H1 (cell line): ENCODE data around the gene STBD1. TPM values are rescaled to one million over a fixed set of nuclear protein-coding genes. Genes with fewer than 3 reads are reported as not detected.

Experiments
- CTCF ChIA-PET: fragments of 300-600 bp; sonication (Branson Sonifier 250); formaldehyde crosslinking; loops from one replicate; lab custom pipeline; 2021; ENCODE audit not compliant: partially characterized antibody; lab: Charles Lee
- POLR2A ChIA-PET: fragments of 300-600 bp; sonication (Branson Sonifier 250); formaldehyde crosslinking; loops from one replicate; lab custom pipeline; 2021; ENCODE audit warnings: inconsistent platforms; ENCODE audit not compliant: partially characterized antibody; lab: Charles Lee
- DNase-seq, 2 experiments: peaks; one replicate each; pipeline versions ENCODE4 v3.0.0 to v3.0.0-alpha.2; 2010 to 2022; ENCODE audit warnings: low spot score in 2 of 2, low read depth in 1 of 2, mixed read lengths in 1 of 2
- FAIRE-seq: peaks from 2 replicates; lab custom pipeline; 2011; peaks lifted over from hg19 to GRCh38; lab: Jason Lieb, UNC
- H2AFZ ChIP-seq: 2 replicates; pipeline ENCODE4 v1.8.1; 2012; ENCODE audit warnings: low read length, inconsistent platforms
- H2AK5ac ChIP-seq: 2 replicates; pipeline ENCODE4 v1.6.1; 2013; ENCODE audit warnings: low read depth, low read length
- H2BK120ac ChIP-seq: replicated peaks from 2 replicates; pipeline ENCODE3; 2013; ENCODE audit warnings: low read depth, low read length, inconsistent platforms
- H2BK12ac ChIP-seq: 2 replicates; pipeline ENCODE4 v1.6.1; 2013; ENCODE audit warnings: low read depth, low read length
- H2BK15ac ChIP-seq: 2 replicates; pipeline ENCODE4 v1.6.1; 2013; ENCODE audit warnings: low read length
- H2BK20ac ChIP-seq: 2 replicates; pipeline ENCODE4 v1.6.1; 2013; ENCODE audit warnings: low read length
- H2BK5ac ChIP-seq: 2 replicates; pipeline ENCODE4 v1.6.1; 2013; ENCODE audit warnings: low read depth, low read length
- H3K14ac ChIP-seq: 2 replicates; pipeline ENCODE4 v1.6.1; 2013; ENCODE audit warnings: inconsistent platforms; ENCODE audit not compliant: insufficient read length
- H3K18ac ChIP-seq: 2 replicates; pipeline ENCODE4 v1.6.1; 2013; ENCODE audit warnings: low read length; ENCODE audit errors: extremely low read depth
- H3K23ac ChIP-seq: 2 replicates; pipeline ENCODE4 v1.6.1; 2013; ENCODE audit warnings: inconsistent platforms; ENCODE audit not compliant: insufficient read length
- H3K23me2 ChIP-seq: 2 replicates; pipeline ENCODE4 v1.6.1; 2013; ENCODE audit warnings: low read depth, low read length
- H3K27ac ChIP-seq: 2 replicates; pipeline ENCODE4 v1.6.1; 2011; ENCODE audit warnings: low read depth, low read length, inconsistent platforms
- H3K27me3 ChIP-seq, 4 experiments: replicated peaks in 1 of 4; 1 replicate in 1 of 4; 2 replicates in 3 of 4; pipeline versions ENCODE4 v1.6.1 to v1.8.1; 2011 to 2013; ENCODE audit warnings: low read length in 3 of 4, mild to moderate bottlenecking in 3 of 4, inconsistent platforms in 2 of 4, mixed read lengths in 2 of 4, moderate library complexity in 1 of 4; ENCODE audit not compliant: control insufficient read depth in 3 of 4, insufficient read depth in 3 of 4; ENCODE audit errors: extremely low read depth in 1 of 4
- H3K36me3 ChIP-seq, 4 experiments: 2 replicates each; pipeline versions ENCODE4 v1.6.1 to v1.8.1; 2011 to 2013; ENCODE audit warnings: mild to moderate bottlenecking in 4 of 4, low read length in 3 of 4, moderate library complexity in 2 of 4, control low read depth in 1 of 4, inconsistent platforms in 1 of 4; ENCODE audit not compliant: insufficient read depth in 4 of 4, control insufficient read depth in 2 of 4
- H3K4ac ChIP-seq: replicated peaks from 2 replicates; pipeline ENCODE3; 2013; ENCODE audit warnings: low read length, low read depth, mixed read lengths, inconsistent platforms; ENCODE audit not compliant: insufficient read length
- H3K4me1 ChIP-seq, 4 experiments: replicated peaks in 1 of 4; 1 replicate in 1 of 4; 2 replicates in 3 of 4; pipeline versions ENCODE4 v1.6.1 to v1.8.1; 2011 to 2013; ENCODE audit warnings: low read length in 3 of 4, inconsistent platforms in 2 of 4, mixed read lengths in 1 of 4; ENCODE audit not compliant: insufficient read depth in 4 of 4, control insufficient read depth in 3 of 4
- H3K4me2 ChIP-seq, 2 experiments: 2 replicates each; pipeline versions ENCODE4 v1.6.1 to v1.8.1; 2011 to 2013; ENCODE audit warnings: low read depth in 2 of 2, low read length in 2 of 2, control low read depth in 1 of 2, inconsistent platforms in 1 of 2, mild to moderate bottlenecking in 1 of 2; ENCODE audit not compliant: insufficient read depth in 1 of 2
- H3K4me3 ChIP-seq, 4 experiments: fragments of 200-600, 300-600 bp in 1 of 4; sonication (generic), shearing (Covaris generic), sonication (Bioruptor Twin) in 1 of 4; 2 replicates each; pipeline versions ENCODE4 v1.5.1 to v1.8.1; 2011 to 2016; ENCODE audit warnings: low read length in 4 of 4, low read depth in 3 of 4, control low read depth in 2 of 4, inconsistent platforms in 2 of 4, mild to moderate bottlenecking in 2 of 4, mixed read lengths in 1 of 4, moderate library complexity in 1 of 4; ENCODE audit not compliant: insufficient read depth in 2 of 4; ENCODE audit errors: extremely low read depth in 1 of 4
- H3K56ac ChIP-seq: replicated peaks from 2 replicates; pipeline ENCODE3; 2013; ENCODE audit warnings: low read depth, mild to moderate bottlenecking, mixed read lengths, low read length, inconsistent platforms; ENCODE audit not compliant: insufficient read length
- H3K79me1 ChIP-seq: 2 replicates; pipeline ENCODE4 v1.6.1; 2013; ENCODE audit warnings: low read depth, low read length, control low read depth
- H3K79me2 ChIP-seq, 2 experiments: 2 replicates each; pipeline versions ENCODE4 v1.6.1 to v1.8.1; 2012 to 2013; ENCODE audit warnings: low read length in 2 of 2, mild to moderate bottlenecking in 2 of 2, inconsistent platforms in 1 of 2; ENCODE audit not compliant: insufficient read depth in 2 of 2, control insufficient read depth in 1 of 2
- H3K9ac ChIP-seq, 4 experiments: replicated peaks in 1 of 4; 1 replicate in 1 of 4; 2 replicates in 3 of 4; pipeline versions ENCODE4 v1.6.1 to v1.8.1; 2011 to 2013; ENCODE audit warnings: low read depth in 3 of 4, low read length in 3 of 4, control low read depth in 2 of 4, mild to moderate bottlenecking in 2 of 4, moderate library complexity in 2 of 4, inconsistent platforms in 1 of 4; ENCODE audit errors: extremely low read depth in 1 of 4
- H3K9me3 ChIP-seq, 2 experiments: 2 replicates each; pipeline versions ENCODE4 v1.6.1 to v1.8.1; 2012 to 2013; ENCODE audit warnings: mild to moderate bottlenecking in 2 of 2, moderate library complexity in 2 of 2, control low read depth in 1 of 2, inconsistent platforms in 1 of 2, low read depth in 1 of 2, low read length in 1 of 2, mixed read lengths in 1 of 2; ENCODE audit not compliant: insufficient read depth in 2 of 2
- H4K20me1 ChIP-seq, 2 experiments: replicated peaks in 1 of 2; 2 replicates each; pipeline versions ENCODE3 to v1.8.1; 2011 to 2013; ENCODE audit warnings: inconsistent platforms in 2 of 2, low read length in 2 of 2, mild to moderate bottlenecking in 1 of 2; ENCODE audit not compliant: insufficient read depth in 2 of 2, control insufficient read depth in 1 of 2
- H4K5ac ChIP-seq: 2 replicates; pipeline ENCODE4 v1.6.1; 2013; ENCODE audit warnings: low read length, low read depth, mixed read lengths, inconsistent platforms; ENCODE audit not compliant: insufficient read length
- H4K8ac ChIP-seq: 2 replicates; pipeline ENCODE4 v1.8.0; 2013; ENCODE audit warnings: mild to moderate bottlenecking, moderate library complexity, low read length, inconsistent platforms; ENCODE audit not compliant: insufficient read depth; ENCODE audit errors: extremely low read depth
- H4K91ac ChIP-seq: replicated peaks from 2 replicates; pipeline ENCODE3; 2013; ENCODE audit warnings: low read length, mixed read lengths, inconsistent platforms; ENCODE audit not compliant: insufficient read length
- CEBPB ChIP-seq: IDR thresholded peaks from 2 replicates; pipeline ENCODE4 v1.6.1; 2012; ENCODE audit warnings: low read depth, low read length
- CTBP2 ChIP-seq: IDR thresholded peaks from 2 replicates; pipeline ENCODE4 v1.7.0; 2011; ENCODE audit warnings: borderline replicate concordance, mild to moderate bottlenecking, moderate library complexity, mixed read lengths, low read length; ENCODE audit not compliant: insufficient read depth, insufficient read length
- EP300 ChIP-seq, 2 experiments: IDR thresholded peaks; 1 replicate in 1 of 2; 2 replicates in 1 of 2; pipeline ENCODE4 v1.6.1; 2011 to 2012; ENCODE audit warnings: low read depth in 2 of 2, low read length in 2 of 2, mild to moderate bottlenecking in 2 of 2, borderline replicate concordance in 1 of 2, inconsistent platforms in 1 of 2, moderate library complexity in 1 of 2
- FOSL1 ChIP-seq: IDR thresholded peaks from 2 replicates; pipeline ENCODE4 v1.6.1; 2011; ENCODE audit warnings: mild to moderate bottlenecking, low read depth, low read length, moderate library complexity; ENCODE audit not compliant: insufficient read depth
- JUN ChIP-seq: IDR thresholded peaks from 2 replicates; pipeline ENCODE4 v1.6.1; 2011; ENCODE audit warnings: low read depth, mild to moderate bottlenecking, improper control_type of control experiment, low read length
- RNF2 ChIP-seq: fragments of 200-900, 300-1000 bp; sonication (generic); IDR thresholded peaks from 2 replicates; pipeline ENCODE4 v1.7.1; 2016; ENCODE audit warnings: borderline replicate concordance, low read depth, mild to moderate bottlenecking, antibody characterized with exemption, low read length; ENCODE audit not compliant: poor library complexity, severe bottlenecking; ENCODE audit errors: missing control alignments
- SAP30 ChIP-seq: fragments of 300-600 bp; sonication (generic); IDR thresholded peaks from 2 replicates; pipeline ENCODE4 v1.7.1; 2012; ENCODE audit warnings: low read length, moderate library complexity, mild to moderate bottlenecking, inconsistent platforms; ENCODE audit not compliant: insufficient read depth, insufficient replicate concordance
- polyA plus RNA-seq, 7 experiments: library from polyadenylated mRNA; depleted of rRNA in 3 of 7; stranded (reverse) in 5 of 7; unstranded in 2 of 7; fragments of >200 nt in 5 of 7; fragments of 200-250 nt in 2 of 7; gene quantifications; 1 replicate in 5 of 7; 2 replicates in 1 of 7; 4 replicates in 1 of 7; pipeline versions ENCODE4 v1.2.1 to v1.2.3, GENCODE V29; 2011 to 2013; ENCODE audit warnings: missing spikeins in 2 of 7, mixed read lengths in 2 of 7
- total RNA-seq: library from RNA; stranded (reverse); fragmentation: NEBNext Ultra II Directional; extraction: Animal tissue kit (Norgen Biotek cat#: 25700); gene quantifications from 2 replicates; pipeline ENCODE4 v1.2.1, GENCODE V29; 2021

Gene STBD1
- total and polyA plus RNA-seq, 2 of the 8 experiments (the other 6 are each of a cell fraction or from before 2014, with no cell fraction given): 0.45 to 1.7 TPM

DNA sequence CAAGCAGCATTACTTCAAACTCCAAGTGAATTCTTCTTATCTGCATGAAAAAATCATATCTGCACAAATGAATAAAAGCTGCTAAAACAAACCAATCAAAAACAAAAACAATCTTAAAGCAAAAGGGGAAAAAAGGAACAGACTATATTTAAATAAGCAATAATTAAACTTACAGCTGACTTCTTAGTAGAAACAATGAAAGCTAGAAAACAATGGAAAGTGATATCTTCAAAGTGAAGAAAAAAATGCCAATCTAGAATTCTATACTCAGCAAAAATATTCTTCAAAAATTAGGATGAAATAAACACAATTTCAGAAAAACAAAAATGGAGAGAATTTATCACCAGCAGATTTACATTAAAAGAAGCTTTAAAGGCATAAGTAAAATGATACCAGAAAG lies 20.0 kb downstream of the STBD1 start:
- no peak overlapping the region for H2BK12ac ChIP-seq
- H2BK20ac ChIP-seq: no peak overlapping the region
- H3K9ac ChIP-seq: no peak overlapping the region
- no peak overlapping the region for H3K4ac ChIP-seq
- H3K79me2 ChIP-seq: no peaks in the 10 kb centered on the region
- CTCF ChIA-PET: interaction anchor here (0.9 kb wide), 1 partner anchor 48 kb away, joined by 3 read pairs; no protein-coding TSS in a partner anchor
- no peak overlapping the region for H2BK120ac ChIP-seq
- H3K9me3 ChIP-seq: peaks cover 7 to 9% of the 10 kb centered on the region in 2 experiments; a peak in 2 of 4 replicates
- H3K27me3 ChIP-seq: no peaks in the 10 kb centered on the region
- H3K4me1 ChIP-seq: no peaks in the 10 kb centered on the region
- no peak overlapping the region for H4K5ac ChIP-seq
- POLR2A ChIA-PET: no interaction called here
- no peak overlapping the region for H3K27ac ChIP-seq
- H3K4me2 ChIP-seq: no peak overlapping the region
- no peak overlapping the region for H4K91ac ChIP-seq
- no peak overlapping the region for H2BK5ac ChIP-seq
- H3K79me1 ChIP-seq: no peaks in the 10 kb centered on the region
- TF ChIP-seq CEBPB: no peak
- no peak for TF ChIP-seq FOSL1
- TF ChIP-seq SAP30: no peak
- TF ChIP-seq EP300 (IDR thresholded peaks at IDR 0.05; ENCODE audit: borderline replicate concordance in 1 of 2, low read depth in 2 of 2, low read length in 2 of 2): no peak
- TF ChIP-seq RNF2: no peak
- no peak for TF ChIP-seq JUN
- no peak for TF ChIP-seq CTBP2
- TF ChIP-seq, all 59 proteins: peak for 0
- Histone ChIP-seq H3K23ac (no peak overlapping the region), H2AK5ac (no peak overlapping the region), H4K20me1 (no peaks in the 10 kb centered on the region), H3K56ac (no peak overlapping the region), H3K23me2 (no peaks in the 10 kb centered on the region), H3K14ac (no peak overlapping the region), H4K8ac (no peak overlapping the region), H2BK15ac (no peak overlapping the region), H3K18ac (no peak overlapping the region), H3K36me3 (no peaks in the 10 kb centered on the region), H3K4me3 (no peak overlapping the region), H2AFZ (no peak overlapping the region)
- FAIRE-seq (no peak), DNase-seq (no peak)
